WERI-Rb-1 (cell line): Measurements from ENCODE around the gene GABRA5.

Experiments used
- DNase-seq: peaks from one replicate; pipeline ENCODE4 v3.0.0-alpha.2; 2020
- H3K27ac ChIP-seq: fragments of 250-450 bp; sonication (Bioruptor Pico); 2 replicates; pipeline ENCODE4 v1.5.1; 2020; ENCODE audit warnings: mild to moderate bottlenecking, moderate library complexity
- H3K27me3 ChIP-seq: fragments of 250-450 bp; sonication (Bioruptor Pico); 2 replicates; pipeline ENCODE4 v1.5.1; 2021; ENCODE audit warnings: mild to moderate bottlenecking, low read depth, moderate library complexity; ENCODE audit not compliant: insufficient read depth, severe bottlenecking
- H3K36me3 ChIP-seq: fragments of 250-450 bp; sonication (Bioruptor Pico); 2 replicates; pipeline ENCODE4 v1.5.1; 2020; ENCODE audit warnings: mild to moderate bottlenecking, moderate library complexity
- H3K4me3 ChIP-seq: 2 replicates; pipeline ENCODE4 v1.5.1; 2011; ENCODE audit warnings: low read depth, mild to moderate bottlenecking, control low read depth, low read length
- H3K9me3 ChIP-seq: fragments of 250-450 bp; sonication (Bioruptor Pico); 2 replicates; pipeline ENCODE4 v1.5.1; 2021; ENCODE audit warnings: mild to moderate bottlenecking, moderate library complexity; ENCODE audit not compliant: severe bottlenecking
- TF ChIP-seq, protein P1 (sequence below): IDR thresholded peaks from 2 replicates; pipeline ENCODE4 v1.5.1; 2011; ENCODE audit warnings: low read depth, mild to moderate bottlenecking, control low read depth, inconsistent platforms, low read length

GABRA5 gene

DNA sequence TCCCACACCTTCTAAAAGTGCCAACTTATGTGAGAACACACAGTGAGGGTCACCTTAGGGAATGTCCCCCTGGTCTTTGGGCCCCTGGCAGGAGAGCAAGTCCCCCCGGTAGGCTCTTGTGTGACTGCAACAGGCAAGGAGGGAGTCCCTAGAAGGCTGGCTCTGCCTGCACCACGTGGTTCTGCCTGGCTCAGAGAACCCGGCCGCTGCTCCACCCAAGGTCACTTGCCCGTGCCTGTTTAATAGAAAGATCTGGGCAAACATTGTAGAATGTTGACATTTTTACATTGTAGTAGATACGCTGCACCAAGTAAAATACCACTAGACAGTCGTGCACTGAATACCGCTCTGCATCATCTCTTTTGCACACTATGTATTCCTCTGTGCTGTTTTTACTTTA, 21.9 kb downstream of the GABRA5 start:
- Histone ChIP-seq H3K27ac (no peak overlapping the region), H3K9me3 (no peaks in the 10 kb centered on the region), H3K27me3 (no peaks in the 10 kb centered on the region), H3K36me3 (no peaks in the 10 kb centered on the region), H3K4me3 (no peak overlapping the region)
- TF ChIP-seq, protein P1, sequence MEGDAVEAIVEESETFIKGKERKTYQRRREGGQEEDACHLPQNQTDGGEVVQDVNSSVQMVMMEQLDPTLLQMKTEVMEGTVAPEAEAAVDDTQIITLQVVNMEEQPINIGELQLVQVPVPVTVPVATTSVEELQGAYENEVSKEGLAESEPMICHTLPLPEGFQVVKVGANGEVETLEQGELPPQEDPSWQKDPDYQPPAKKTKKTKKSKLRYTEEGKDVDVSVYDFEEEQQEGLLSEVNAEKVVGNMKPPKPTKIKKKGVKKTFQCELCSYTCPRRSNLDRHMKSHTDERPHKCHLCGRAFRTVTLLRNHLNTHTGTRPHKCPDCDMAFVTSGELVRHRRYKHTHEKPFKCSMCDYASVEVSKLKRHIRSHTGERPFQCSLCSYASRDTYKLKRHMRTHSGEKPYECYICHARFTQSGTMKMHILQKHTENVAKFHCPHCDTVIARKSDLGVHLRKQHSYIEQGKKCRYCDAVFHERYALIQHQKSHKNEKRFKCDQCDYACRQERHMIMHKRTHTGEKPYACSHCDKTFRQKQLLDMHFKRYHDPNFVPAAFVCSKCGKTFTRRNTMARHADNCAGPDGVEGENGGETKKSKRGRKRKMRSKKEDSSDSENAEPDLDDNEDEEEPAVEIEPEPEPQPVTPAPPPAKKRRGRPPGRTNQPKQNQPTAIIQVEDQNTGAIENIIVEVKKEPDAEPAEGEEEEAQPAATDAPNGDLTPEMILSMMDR = no peak
- DNase-seq = no peak

GRCh38 chr15:26889298-26889898, 22.5 kb downstream of the GABRA5 start:
- Histone ChIP-seq H3K27ac (no peak overlapping the region), H3K27me3 (no peaks in the 10 kb centered on the region), H3K9me3 (no peaks in the 10 kb centered on the region), H3K4me3 (no peak overlapping the region), H3K36me3 (no peaks in the 10 kb centered on the region)
- TF ChIP-seq, protein P1 = 0 out of 2 replicates have a peak, but pooled peaks have one; percentile 11
- peak; percentile 54 for DNase-seq

DNA sequence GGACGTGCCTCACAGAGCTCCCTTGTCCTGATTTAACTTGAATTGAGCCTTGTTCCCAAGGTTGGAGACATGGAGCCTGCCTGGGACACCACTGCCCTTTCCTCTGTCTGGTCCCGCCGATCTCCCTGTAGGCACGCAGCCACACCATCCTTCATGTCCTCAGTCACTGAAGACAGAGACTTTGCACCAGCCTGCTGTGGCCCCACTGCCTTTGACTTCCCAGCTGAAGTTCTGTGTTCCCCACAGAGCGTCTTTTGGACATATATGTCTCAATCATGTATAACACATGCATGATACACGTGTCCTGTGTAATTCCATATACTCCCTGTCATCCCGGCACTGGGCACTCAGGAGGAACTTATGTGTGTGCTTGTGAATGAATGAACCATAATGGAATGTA, 23.6 kb downstream of the GABRA5 start:
- TF ChIP-seq, protein P1 = no peak
- no peak overlapping the region for H3K4me3 ChIP-seq
- H3K36me3 ChIP-seq = no peaks in the 10 kb centered on the region
- no peaks in the 10 kb centered on the region for H3K9me3 ChIP-seq
- H3K27ac ChIP-seq = no peak overlapping the region
- DNase-seq = no peak
- H3K27me3 ChIP-seq = no peaks in the 10 kb centered on the region

- TF ChIP-seq, protein P1 = no peak
- Histone ChIP-seq H3K36me3 (no peaks in the 10 kb centered on the region), H3K27ac (no peak overlapping the region), H3K4me3 (no peak overlapping the region), H3K27me3 (no peaks in the 10 kb centered on the region), H3K9me3 (no peaks in the 10 kb centered on the region)
- no peak for DNase-seq
Measured at GRCh38 chr15:26890988-26891387, 24.1 kb downstream of the GABRA5 start.

- Histone ChIP-seq H3K4me3 (peak overlapping the region; percentile 31), H3K9me3 (no peaks in the 10 kb centered on the region), H3K27me3 (no peaks in the 10 kb centered on the region), H3K27ac (no peak overlapping the region), H3K36me3 (no peaks in the 10 kb centered on the region)
- TF ChIP-seq, protein P1 = peak; percentile 75
- peak; percentile 88 for DNase-seq
Measured at GRCh38 chr15:26891448-26892181, 24.8 kb downstream of the GABRA5 start.

- Histone ChIP-seq H3K27me3 (no peaks in the 10 kb centered on the region), H3K9me3 (no peaks in the 10 kb centered on the region), H3K27ac (no peak overlapping the region), H3K4me3 (no peak overlapping the region), H3K36me3 (no peaks in the 10 kb centered on the region)
- no peak for DNase-seq
- TF ChIP-seq, protein P1 = no peak
Measured at GRCh38 chr15:26892182-26892518, 25.3 kb downstream of the GABRA5 start.
